ENCODE results near the gene MAST4.

Gene MAST4

DNA sequence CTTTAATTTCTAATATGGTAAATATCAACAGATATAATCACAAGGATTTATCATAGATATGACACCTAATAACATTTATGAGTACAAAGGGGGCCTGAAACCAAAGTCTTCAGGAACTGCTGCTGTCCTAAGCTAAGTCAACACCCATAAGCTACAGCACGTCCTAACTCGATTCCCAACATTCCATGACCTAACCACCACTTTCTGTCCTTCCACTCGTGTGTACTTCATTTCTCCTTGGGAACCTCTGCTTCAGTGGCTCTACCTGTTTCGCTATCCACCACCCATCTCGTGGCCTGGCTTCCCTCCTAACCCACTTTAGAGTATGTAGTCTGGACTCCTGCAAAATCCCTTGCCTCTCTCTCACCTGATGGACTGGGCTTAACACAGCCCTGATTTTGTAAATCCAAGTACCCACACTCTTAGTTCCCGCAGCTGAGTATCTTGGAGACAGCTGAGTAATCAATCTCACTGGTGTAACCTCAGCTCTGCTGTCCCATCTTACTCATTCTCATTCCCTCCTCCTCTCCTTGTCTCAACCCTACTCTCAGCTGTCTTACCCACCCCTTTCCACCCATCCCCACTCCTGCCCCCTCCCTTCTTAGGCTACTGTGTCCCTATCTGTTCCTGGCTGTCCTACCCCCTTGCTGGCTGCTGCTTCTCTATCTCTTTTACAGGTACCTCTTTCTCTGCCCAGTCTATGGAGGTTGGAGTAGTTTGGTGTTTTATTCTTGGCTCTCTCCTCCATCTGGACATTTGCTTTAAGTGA is 101.8 kb downstream of the MAST4 start:
- Histone ChIP-seq H3K9me3 (no peaks in the 10 kb centered on the region), H3K27me3 (no peaks in the 10 kb centered on the region), H3K4me3 (ENCODE audit: low read depth, low read length) (no peak overlapping the region), H3K36me3 (no peaks in the 10 kb centered on the region), H3K4me1 (no peaks in the 10 kb centered on the region)
- TF ChIP-seq, protein P1, sequence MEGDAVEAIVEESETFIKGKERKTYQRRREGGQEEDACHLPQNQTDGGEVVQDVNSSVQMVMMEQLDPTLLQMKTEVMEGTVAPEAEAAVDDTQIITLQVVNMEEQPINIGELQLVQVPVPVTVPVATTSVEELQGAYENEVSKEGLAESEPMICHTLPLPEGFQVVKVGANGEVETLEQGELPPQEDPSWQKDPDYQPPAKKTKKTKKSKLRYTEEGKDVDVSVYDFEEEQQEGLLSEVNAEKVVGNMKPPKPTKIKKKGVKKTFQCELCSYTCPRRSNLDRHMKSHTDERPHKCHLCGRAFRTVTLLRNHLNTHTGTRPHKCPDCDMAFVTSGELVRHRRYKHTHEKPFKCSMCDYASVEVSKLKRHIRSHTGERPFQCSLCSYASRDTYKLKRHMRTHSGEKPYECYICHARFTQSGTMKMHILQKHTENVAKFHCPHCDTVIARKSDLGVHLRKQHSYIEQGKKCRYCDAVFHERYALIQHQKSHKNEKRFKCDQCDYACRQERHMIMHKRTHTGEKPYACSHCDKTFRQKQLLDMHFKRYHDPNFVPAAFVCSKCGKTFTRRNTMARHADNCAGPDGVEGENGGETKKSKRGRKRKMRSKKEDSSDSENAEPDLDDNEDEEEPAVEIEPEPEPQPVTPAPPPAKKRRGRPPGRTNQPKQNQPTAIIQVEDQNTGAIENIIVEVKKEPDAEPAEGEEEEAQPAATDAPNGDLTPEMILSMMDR (IDR thresholded peaks at IDR 0.05; ENCODE audit: low read depth, low read length): no peak
- no peak for DNase-seq

DNA sequence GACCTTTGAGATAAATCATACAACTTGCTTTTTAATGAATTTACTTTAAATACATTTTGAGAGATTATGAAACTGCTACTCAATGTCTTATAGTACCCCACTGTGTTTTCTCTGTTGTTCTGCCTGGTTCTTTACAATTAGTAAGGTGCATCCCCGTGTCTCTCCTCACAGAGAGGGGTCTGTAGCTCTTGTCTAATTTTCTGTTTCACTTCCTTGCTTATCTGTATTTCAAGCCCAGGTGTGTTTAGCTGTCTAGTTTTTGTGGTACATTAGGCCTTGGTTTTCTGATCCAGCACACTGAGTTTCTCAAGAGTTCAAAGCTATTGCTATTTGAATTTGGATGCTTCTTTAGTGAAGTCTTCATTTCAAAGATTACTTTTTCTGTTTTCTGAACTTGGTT is 105.1 kb downstream of the MAST4 start:
- no peak overlapping the region for H3K4me3 ChIP-seq (ENCODE audit: low read depth, low read length)
- TF ChIP-seq, protein P1 (IDR thresholded peaks at IDR 0.05; ENCODE audit: low read depth, low read length): no peak
- H3K9me3 ChIP-seq: no peaks in the 10 kb centered on the region
- DNase-seq: no peak
- peaks cover 4% of the 10 kb centered on the region; the same call in 1 of the 2 replicates for H3K4me1 ChIP-seq
- no peaks in the 10 kb centered on the region for H3K36me3 ChIP-seq
- no peaks in the 10 kb centered on the region for H3K27me3 ChIP-seq

- H3K36me3 ChIP-seq: no peaks in the 10 kb centered on the region
These were observed 106.2 kb downstream of the MAST4 start for GRCh38 chr5:66702426-66702825.

DNA sequence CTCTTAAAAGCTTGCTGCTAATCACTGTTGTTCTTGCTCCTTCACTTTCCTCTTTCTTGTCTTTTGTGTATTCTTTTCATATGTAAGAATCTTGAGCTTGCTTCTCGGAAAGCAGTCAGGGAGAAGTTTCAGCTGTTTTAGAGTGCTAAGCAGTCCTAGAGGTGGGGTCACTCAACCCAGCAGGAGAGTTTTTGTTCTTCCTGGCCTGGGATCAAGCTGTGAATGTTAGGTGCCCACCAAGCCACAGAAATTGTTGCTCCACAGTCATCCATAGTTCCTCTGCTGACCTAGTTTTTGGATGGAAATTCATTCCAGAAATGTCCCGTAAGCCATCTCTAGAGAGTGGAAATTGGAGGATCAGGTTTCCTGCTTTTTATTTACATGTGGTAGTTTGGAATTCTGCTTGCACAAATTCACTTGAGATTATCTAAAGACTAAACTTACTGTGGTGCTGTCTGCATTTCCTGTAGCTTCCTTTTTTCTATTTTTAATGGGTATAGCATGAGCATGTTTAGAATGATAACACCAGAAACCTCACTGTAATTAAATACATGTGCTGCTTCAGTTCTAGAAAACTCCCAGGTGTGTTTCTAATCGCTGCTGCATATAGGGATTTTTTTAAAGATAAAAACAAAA is 108.7 kb downstream of the MAST4 start:
- no peak for DNase-seq
- Histone ChIP-seq H3K9me3 (no peaks in the 10 kb centered on the region), H3K4me3 (ENCODE audit: low read depth, low read length) (no peak overlapping the region), H3K36me3 (no peaks in the 10 kb centered on the region), H3K27me3 (no peaks in the 10 kb centered on the region), H3K4me1 (peaks cover 4% of the 10 kb centered on the region; the same call in 1 of the 2 replicates)
- TF ChIP-seq, protein P1 (IDR thresholded peaks at IDR 0.05; ENCODE audit: low read depth, low read length): no peak

More at GRCh38 chr5:66702426-66702825, 106.2 kb downstream of the MAST4 start:
- H3K27me3 ChIP-seq: no peaks in the 10 kb centered on the region
- TF ChIP-seq, protein P1 (IDR thresholded peaks at IDR 0.05; ENCODE audit: low read depth, low read length): no peak
- no peaks in the 10 kb centered on the region for H3K9me3 ChIP-seq
- no peak for DNase-seq
- H3K4me1 ChIP-seq: peaks cover 4% of the 10 kb centered on the region; the same call in 1 of the 2 replicates
- no peak overlapping the region for H3K4me3 ChIP-seq (ENCODE audit: low read depth, low read length)

DNA sequence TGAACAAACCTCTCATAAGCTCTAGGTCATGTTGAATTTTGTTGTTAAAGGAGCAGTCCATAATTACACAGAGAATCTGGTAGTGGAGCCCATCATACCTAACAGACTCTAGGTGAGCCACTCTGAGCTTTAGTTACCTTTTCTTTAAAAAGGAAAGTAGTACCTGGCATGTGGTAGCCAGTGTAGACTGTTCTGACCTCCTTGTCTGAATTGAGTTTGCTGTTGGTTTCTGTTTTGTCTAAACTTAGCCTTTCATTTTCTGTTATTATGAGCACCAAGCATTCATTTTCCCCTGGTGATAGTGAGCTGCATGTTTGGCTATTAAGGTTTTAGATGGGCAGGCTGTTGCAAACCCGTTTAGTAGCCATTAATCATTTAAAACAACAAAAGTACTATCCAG is 112.2 kb downstream of the MAST4 start:
- no peak for DNase-seq
- H3K4me1 ChIP-seq: peaks cover 4% of the 10 kb centered on the region; the same call in 1 of the 2 replicates
- no peaks in the 10 kb centered on the region for H3K27me3 ChIP-seq
- H3K9me3 ChIP-seq: 0 out of 2 replicates have a peak, but pooled peaks cover 2% of the 10 kb centered on the region
- no peak overlapping the region for H3K4me3 ChIP-seq (ENCODE audit: low read depth, low read length)
- TF ChIP-seq, protein P1 (IDR thresholded peaks at IDR 0.05; ENCODE audit: low read depth, low read length): no peak
- H3K36me3 ChIP-seq: no peaks in the 10 kb centered on the region

Data from BE2C (cell line).